HG02970 (cell line): Measurements from ENCODE around the gene USH2A.

ENCODE experiments used
- ATAC-seq: cut with Tn5 transposase; IDR thresholded peaks from one replicate; pipeline ENCODE4 v1.9.1; 2021; ENCODE audit warnings: mild to moderate bottlenecking, moderate library complexity, moderate number of reproducible peaks; ENCODE audit not compliant: unreplicated experiment, low FRiP score

USH2A gene

GRCh38 chr1:215625949-215626348, 797.3 kb downstream of the USH2A start:
- no peak for ATAC-seq

- no peak for ATAC-seq
Observed at GRCh38 chr1:215623162-215623561, 800.1 kb downstream of the USH2A start.

- no peak for ATAC-seq
Observed at GRCh38 chr1:215617979-215618378, 805.3 kb downstream of the USH2A start.

GRCh38 chr1:215612391-215612790, 810.9 kb downstream of the USH2A start:
- no peak for ATAC-seq

- ATAC-seq = no peak
Observed at GRCh38 chr1:215608646-215609045, 814.6 kb downstream of the USH2A start.

GRCh38 chr1:215607412-215607811, 815.8 kb downstream of the USH2A start:
- ATAC-seq = no peak

- no peak for ATAC-seq
Observed at GRCh38 chr1:215606564-215607168, 816.6 kb downstream of the USH2A start.

- ATAC-seq = no peak
Observed at GRCh38 chr1:215606036-215606435, 817.2 kb downstream of the USH2A start.

- no peak for ATAC-seq
Observed at GRCh38 chr1:215605011-215605621, 818.1 kb downstream of the USH2A start.

GRCh38 chr1:215603319-215603718, 819.9 kb downstream of the USH2A start:
- no peak for ATAC-seq

- ATAC-seq = no peak
Observed at GRCh38 chr1:215601276-215601675, 822.0 kb downstream of the USH2A start.

GRCh38 chr1:215600867-215601266, 822.4 kb downstream of the USH2A start:
- ATAC-seq = no peak

- ATAC-seq = no peak
Observed at GRCh38 chr1:215600258-215600792, 822.9 kb downstream of the USH2A start.

GRCh38 chr1:215599418-215600074, 823.7 kb downstream of the USH2A start:
- no peak for ATAC-seq

GRCh38 chr1:215597961-215598360, 825.3 kb downstream of the USH2A start:
- ATAC-seq = no peak

- ATAC-seq = no peak
Observed at GRCh38 chr1:215595231-215595630, 828.0 kb downstream of the USH2A start.

GRCh38 chr1:215594640-215595039, 828.6 kb downstream of the USH2A start:
- ATAC-seq = no peak

GRCh38 chr1:215590779-215591491, 832.3 kb downstream of the USH2A start:
- ATAC-seq = no peak

GRCh38 chr1:215589650-215590435, 833.4 kb downstream of the USH2A start:
- ATAC-seq = no peak

GRCh38 chr1:215584389-215584788, 838.9 kb downstream of the USH2A start:
- peak; percentile 50 for ATAC-seq
